HepG2 (cell line): Measurements from ENCODE around the gene NDUFS2. TPM values are rescaled to one million over a fixed set of nuclear protein-coding genes. Genes with fewer than 3 reads are reported as not detected.

Experiments
- CREM ChIP-seq, 2 experiments: sonication (generic) in 1 of 2; formaldehyde crosslinking in 1 of 2; IDR thresholded peaks; 2 replicates each; pipeline versions ENCODE4 v1.4.0 to v1.6.1; 2016 to 2020; ENCODE audit warnings: antibody characterized with exemption in 1 of 2, mild to moderate bottlenecking in 1 of 2, missing genetic modification reagents in 1 of 2
- ELF3 ChIP-seq: IDR thresholded peaks from 2 replicates; pipeline ENCODE4 v1.6.1; 2016; ENCODE audit warnings: missing genetic modification reagents, missing compliant biosample characterization
- HNRNPK ChIP-seq: fragments of 200-400 bp; formaldehyde crosslinking; IDR thresholded peaks from 2 replicates; pipeline ENCODE4 v1.6.1; 2018; ENCODE audit warnings: low read length, low read depth, moderate library complexity, mild to moderate bottlenecking; ENCODE audit not compliant: poor library complexity, severe bottlenecking
- HOXA9 ChIP-seq: sonication (generic); formaldehyde crosslinking; IDR thresholded peaks from 2 replicates; pipeline ENCODE4 v1.8.1; 2022; ENCODE audit warnings: missing genetic modification reagents, mild to moderate bottlenecking, moderate library complexity, borderline replicate concordance
- PHF21A ChIP-seq: sonication (generic); formaldehyde crosslinking; IDR thresholded peaks from 2 replicates; pipeline ENCODE4 v1.5.0; 2020; ENCODE audit warnings: mild to moderate bottlenecking, missing genetic modification reagents
- XBP1 ChIP-seq: sonication (generic); formaldehyde crosslinking; IDR thresholded peaks from 2 replicates; pipeline ENCODE4 v1.5.0; 2020; ENCODE audit warnings: missing genetic modification reagents
- ZFP36L2 ChIP-seq: sonication (generic); formaldehyde crosslinking; IDR thresholded peaks from 2 replicates; pipeline ENCODE4 v1.4.0; 2020; ENCODE audit warnings: missing genetic modification reagents
- polyA plus RNA-seq, 8 experiments: library from polyadenylated mRNA; depleted of rRNA in 3 of 8; stranded (reverse) in 7 of 8; unstranded in 1 of 8; fragments of >200 nt; fragmentation: Illumina TruSeq in 4 of 8; extraction: Trizol in 4 of 8; gene quantifications; 2 replicates each; pipeline versions ENCODE4 v1.2.1 to v1.2.3, GENCODE V29; 2011 to 2016; ENCODE audit warnings: low read depth in 4 of 8, missing spikeins in 1 of 8, mixed read lengths in 1 of 8; ENCODE audit not compliant: insufficient read depth in 1 of 8
- total RNA-seq, 5 experiments: library from RNA; depleted of rRNA; stranded (reverse); fragments of >200 nt; fragmentation: Illumina TruSeq; extraction: Trizol; gene quantifications; 2 replicates each; pipeline ENCODE4 v1.2.3, GENCODE V29; 2016; ENCODE audit warnings: low read depth in 1 of 5
- TF ChIP-seq, protein P1 (sequence below): IDR thresholded peaks from 2 replicates; pipeline ENCODE4 v1.6.1; 2012; ENCODE audit warnings: low read length, improper control_type of control experiment
- TF ChIP-seq, protein P2 (sequence below): sonication (generic); formaldehyde crosslinking; IDR thresholded peaks from 2 replicates; pipeline ENCODE4 v1.5.1; 2020; ENCODE audit warnings: mild to moderate bottlenecking, missing genetic modification reagents, moderate library complexity
- TF ChIP-seq, protein P3 (sequence below), 2 experiments: fragments of 450-650 bp in 1 of 2; sonication (generic) in 1 of 2; formaldehyde crosslinking in 1 of 2; IDR thresholded peaks; 2 replicates each; pipeline versions ENCODE4 v1.6.1 to v1.8.0; 2016 to 2022; ENCODE audit warnings: antibody characterized with exemption in 1 of 2, mild to moderate bottlenecking in 1 of 2, missing genetic modification reagents in 1 of 2

Gene NDUFS2
- total and polyA plus RNA-seq, 2 of the 13 experiments (the other 11 are each of a cell fraction or from before 2014, with no cell fraction given): 89.9 to 118 TPM

DNA sequence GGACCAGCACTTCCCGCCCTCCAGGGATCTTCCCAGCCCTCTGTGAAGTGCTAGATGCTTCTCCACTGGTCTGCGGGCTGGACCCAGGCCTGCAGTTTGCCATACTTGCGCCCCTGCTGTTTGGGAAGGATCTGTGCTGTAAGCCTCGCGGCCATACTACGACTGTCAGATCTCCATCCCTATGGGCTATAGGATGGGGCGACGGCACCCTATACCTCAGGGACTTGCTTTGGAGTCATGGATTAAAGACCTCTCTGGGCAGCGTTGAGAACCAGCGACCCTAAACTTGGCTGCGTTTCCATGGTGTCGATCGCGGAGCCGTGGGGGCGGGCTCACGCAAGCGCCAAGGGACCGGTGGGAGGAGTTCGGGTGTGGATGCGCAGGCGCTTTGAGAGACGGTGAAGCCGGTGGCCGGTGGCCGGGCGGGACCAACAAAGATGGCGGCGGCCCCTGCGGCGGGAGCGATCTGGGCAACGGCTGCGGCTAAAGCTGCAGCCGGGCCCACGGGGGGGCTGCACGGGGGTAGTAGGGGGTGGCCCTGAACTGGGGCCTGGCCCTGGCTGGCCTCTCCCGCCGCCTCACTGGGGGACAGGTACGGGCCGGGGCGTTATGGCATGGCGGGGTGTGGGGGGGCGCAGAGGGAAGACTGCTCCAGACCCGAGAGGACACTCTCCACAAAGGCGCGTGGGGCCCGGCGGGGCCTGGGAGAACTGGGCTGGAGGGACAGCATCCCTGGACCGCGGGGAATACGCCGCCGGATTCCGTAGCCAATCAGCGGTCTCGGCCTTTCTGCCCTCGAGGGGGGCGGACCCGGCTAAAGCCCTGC, 42.9 kb upstream of the NDUFS2 start, which contains the start of gene USP21 (continued):
- TF ChIP-seq, protein P1, sequence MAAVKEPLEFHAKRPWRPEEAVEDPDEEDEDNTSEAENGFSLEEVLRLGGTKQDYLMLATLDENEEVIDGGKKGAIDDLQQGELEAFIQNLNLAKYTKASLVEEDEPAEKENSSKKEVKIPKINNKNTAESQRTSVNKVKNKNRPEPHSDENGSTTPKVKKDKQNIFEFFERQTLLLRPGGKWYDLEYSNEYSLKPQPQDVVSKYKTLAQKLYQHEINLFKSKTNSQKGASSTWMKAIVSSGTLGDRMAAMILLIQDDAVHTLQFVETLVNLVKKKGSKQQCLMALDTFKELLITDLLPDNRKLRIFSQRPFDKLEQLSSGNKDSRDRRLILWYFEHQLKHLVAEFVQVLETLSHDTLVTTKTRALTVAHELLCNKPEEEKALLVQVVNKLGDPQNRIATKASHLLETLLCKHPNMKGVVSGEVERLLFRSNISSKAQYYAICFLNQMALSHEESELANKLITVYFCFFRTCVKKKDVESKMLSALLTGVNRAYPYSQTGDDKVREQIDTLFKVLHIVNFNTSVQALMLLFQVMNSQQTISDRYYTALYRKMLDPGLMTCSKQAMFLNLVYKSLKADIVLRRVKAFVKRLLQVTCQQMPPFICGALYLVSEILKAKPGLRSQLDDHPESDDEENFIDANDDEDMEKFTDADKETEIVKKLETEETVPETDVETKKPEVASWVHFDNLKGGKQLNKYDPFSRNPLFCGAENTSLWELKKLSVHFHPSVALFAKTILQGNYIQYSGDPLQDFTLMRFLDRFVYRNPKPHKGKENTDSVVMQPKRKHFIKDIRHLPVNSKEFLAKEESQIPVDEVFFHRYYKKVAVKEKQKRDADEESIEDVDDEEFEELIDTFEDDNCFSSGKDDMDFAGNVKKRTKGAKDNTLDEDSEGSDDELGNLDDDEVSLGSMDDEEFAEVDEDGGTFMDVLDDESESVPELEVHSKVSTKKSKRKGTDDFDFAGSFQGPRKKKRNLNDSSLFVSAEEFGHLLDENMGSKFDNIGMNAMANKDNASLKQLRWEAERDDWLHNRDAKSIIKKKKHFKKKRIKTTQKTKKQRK: no peak
- TF ChIP-seq HNRNPK: no peak
- no peak for TF ChIP-seq ZFP36L2 (CRISPR knock-in tag)
- no peak; the same call in 1 of the 2 replicates for TF ChIP-seq CREM (IDR thresholded peaks at IDR 0.05)
- TF ChIP-seq CREM (CRISPR knock-in tag; IDR thresholded peaks at IDR 0.05): no peak
- TF ChIP-seq, protein P2, sequence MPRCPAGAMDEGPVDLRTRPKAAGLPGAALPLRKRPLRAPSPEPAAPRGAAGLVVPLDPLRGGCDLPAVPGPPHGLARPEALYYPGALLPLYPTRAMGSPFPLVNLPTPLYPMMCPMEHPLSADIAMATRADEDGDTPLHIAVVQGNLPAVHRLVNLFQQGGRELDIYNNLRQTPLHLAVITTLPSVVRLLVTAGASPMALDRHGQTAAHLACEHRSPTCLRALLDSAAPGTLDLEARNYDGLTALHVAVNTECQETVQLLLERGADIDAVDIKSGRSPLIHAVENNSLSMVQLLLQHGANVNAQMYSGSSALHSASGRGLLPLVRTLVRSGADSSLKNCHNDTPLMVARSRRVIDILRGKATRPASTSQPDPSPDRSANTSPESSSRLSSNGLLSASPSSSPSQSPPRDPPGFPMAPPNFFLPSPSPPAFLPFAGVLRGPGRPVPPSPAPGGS (CRISPR knock-in tag): 0 out of 2 replicates have a peak, but pooled peaks have one; percentile 49
- TF ChIP-seq HOXA9 (CRISPR knock-in tag): no peak
- TF ChIP-seq XBP1 (CRISPR knock-in tag): no peak
- TF ChIP-seq, protein P3, sequence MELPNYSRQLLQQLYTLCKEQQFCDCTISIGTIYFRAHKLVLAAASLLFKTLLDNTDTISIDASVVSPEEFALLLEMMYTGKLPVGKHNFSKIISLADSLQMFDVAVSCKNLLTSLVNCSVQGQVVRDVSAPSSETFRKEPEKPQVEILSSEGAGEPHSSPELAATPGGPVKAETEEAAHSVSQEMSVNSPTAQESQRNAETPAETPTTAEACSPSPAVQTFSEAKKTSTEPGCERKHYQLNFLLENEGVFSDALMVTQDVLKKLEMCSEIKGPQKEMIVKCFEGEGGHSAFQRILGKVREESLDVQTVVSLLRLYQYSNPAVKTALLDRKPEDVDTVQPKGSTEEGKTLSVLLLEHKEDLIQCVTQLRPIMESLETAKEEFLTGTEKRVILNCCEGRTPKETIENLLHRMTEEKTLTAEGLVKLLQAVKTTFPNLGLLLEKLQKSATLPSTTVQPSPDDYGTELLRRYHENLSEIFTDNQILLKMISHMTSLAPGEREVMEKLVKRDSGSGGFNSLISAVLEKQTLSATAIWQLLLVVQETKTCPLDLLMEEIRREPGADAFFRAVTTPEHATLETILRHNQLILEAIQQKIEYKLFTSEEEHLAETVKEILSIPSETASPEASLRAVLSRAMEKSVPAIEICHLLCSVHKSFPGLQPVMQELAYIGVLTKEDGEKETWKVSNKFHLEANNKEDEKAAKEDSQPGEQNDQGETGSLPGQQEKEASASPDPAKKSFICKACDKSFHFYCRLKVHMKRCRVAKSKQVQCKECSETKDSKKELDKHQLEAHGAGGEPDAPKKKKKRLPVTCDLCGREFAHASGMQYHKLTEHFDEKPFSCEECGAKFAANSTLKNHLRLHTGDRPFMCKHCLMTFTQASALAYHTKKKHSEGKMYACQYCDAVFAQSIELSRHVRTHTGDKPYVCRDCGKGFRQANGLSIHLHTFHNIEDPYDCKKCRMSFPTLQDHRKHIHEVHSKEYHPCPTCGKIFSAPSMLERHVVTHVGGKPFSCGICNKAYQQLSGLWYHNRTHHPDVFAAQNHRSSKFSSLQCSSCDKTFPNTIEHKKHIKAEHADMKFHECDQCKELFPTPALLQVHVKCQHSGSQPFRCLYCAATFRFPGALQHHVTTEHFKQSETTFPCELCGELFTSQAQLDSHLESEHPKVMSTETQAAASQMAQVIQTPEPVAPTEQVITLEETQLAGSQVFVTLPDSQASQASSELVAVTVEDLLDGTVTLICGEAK (IDR thresholded peaks at IDR 0.05): no peak
- TF ChIP-seq, protein P3 (CRISPR knock-in tag; IDR thresholded peaks at IDR 0.05): no peak
- no peak for TF ChIP-seq PHF21A (CRISPR knock-in tag)
- no peak for TF ChIP-seq ELF3 (CRISPR knock-in tag)
